EL (cell line): ENCODE measurements around the gene CAMK2B.
"Not testable (repeated sequence)": the region's sequence is repeated elsewhere in the genome, so short reads cannot be mapped to it uniquely, and the experiment has no call there.

Experiments used
- DNase-seq: peaks from one replicate; pipeline ENCODE4 v3.0.0-alpha.2; 2016

The CAMK2B gene

DNA sequence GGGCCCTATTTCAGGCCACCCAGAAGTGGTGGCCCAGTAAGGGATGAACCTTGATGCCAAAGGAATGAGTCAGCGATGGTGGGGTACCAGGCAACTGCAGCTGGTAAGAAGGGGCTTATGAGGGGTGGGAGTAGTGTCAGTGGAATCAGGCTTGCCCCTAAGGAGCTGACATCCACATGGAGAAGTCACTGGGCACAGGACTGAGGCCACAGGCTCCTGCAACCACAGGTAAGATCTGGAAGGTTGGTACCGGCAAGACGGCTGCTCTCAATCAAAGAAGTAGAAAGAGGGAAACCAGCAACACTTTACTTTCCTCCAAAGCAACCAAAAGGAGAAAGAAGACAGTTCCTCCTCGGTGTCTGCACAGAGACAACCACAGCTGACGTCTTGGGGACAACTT lies 138.7 kb downstream of the CAMK2B start:
- no peak for DNase-seq

DNA sequence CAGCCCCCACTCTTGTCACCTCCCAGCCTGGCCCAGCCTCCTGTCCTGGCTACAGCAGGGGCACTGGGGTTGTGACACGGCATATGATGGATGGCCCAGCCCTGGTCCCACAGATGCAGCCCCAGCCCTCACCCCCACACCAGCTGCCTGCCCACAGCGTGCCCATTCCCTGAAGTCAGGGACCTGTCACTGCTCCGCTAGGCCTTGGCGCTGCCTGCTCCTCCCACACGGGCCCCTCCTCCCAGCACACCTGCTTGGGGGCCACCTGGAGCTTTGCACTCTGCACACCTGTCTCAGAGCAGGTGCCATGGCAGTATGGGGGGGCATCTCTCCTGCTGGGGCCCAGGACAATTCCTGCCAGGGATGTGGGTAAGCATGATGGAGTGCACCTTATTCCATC lies 139.7 kb downstream of the CAMK2B start:
- DNase-seq: no peak

DNA sequence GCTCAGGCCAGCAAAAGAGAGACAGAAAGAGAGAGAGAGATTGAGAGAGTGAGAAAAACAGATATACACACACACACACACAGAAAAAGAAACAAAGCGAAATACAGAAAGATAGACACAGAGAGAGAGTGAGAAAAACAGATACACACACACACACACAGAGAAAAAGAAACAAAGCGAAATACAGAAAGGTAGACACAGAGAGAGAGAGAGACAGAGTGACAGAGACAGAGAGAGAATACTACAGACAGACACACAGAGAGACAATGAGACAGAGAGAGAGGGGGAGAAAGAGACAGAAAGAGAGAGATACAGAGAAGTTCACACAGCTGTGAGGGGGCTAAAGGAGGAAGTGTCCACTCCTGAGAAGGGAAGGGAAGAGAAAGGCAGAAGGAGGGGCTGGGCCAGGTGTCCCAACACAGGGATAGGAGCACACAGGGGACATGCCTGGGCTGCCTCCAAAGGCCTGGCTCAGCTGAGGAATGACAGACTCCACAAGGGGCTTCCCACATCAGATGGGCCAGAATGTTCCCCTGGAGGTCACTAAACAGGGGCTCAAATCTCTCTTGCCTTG lies 140.4 kb downstream of the CAMK2B start:
- no peak for DNase-seq

- DNase-seq: peak; percentile 88
Observed at GRCh38 chr7:44184206-44184872, 141.1 kb downstream of the CAMK2B start.

- no peak for DNase-seq
Observed at GRCh38 chr7:44183386-44183785, 142.0 kb downstream of the CAMK2B start.

GRCh38 chr7:44182827-44183226 lies 142.6 kb downstream of the CAMK2B start:
- DNase-seq: no peak

GRCh38 chr7:44180631-44181030 lies 144.8 kb downstream of the CAMK2B start:
- no peak for DNase-seq

GRCh38 chr7:44177570-44178131 lies 147.7 kb downstream of the CAMK2B start:
- peak; percentile 58 for DNase-seq

DNA sequence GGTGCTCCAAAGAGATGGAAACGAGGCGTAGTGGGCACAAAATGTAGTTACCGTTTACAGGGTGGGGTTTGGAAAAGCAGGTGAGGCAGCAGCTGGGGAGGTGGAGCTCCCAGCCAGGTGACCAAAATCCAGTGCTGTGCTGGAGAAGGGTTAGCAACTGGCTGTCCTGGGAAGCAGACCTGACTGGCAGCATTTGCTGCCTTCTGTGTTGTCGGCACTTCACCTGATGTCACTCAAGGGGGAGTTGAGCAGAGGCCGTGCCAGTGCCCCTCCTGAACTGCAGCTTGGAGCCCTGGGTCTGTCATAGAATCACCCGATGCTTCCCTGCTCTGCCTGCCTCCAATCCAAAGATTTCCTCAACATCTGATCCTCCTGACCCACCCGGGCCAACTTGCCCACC lies 148.9 kb downstream of the CAMK2B start:
- DNase-seq: no peak

DNA sequence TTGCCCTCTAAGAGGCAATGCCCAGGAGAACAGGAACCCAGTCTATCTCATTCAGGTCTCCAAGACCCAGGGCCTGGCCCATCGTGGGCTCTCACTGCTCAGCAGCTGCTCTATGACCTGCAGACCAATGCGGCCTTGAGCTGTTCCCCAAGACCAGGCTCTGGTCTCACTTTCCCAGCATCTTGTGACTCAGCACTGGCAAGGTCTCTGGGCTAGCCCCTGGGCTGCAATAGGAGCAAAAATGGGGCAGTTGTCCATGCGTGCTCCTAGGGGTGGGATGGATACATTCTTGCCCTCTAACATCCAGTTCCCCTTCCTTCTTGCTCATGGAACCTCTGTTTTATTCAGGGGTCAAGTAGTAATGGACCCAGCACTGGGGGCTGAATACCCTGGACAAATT lies 149.7 kb downstream of the CAMK2B start:
- DNase-seq: no peak

- DNase-seq: not testable (repeated sequence)
Observed at GRCh38 chr7:44174694-44174948, 150.8 kb downstream of the CAMK2B start.

DNA sequence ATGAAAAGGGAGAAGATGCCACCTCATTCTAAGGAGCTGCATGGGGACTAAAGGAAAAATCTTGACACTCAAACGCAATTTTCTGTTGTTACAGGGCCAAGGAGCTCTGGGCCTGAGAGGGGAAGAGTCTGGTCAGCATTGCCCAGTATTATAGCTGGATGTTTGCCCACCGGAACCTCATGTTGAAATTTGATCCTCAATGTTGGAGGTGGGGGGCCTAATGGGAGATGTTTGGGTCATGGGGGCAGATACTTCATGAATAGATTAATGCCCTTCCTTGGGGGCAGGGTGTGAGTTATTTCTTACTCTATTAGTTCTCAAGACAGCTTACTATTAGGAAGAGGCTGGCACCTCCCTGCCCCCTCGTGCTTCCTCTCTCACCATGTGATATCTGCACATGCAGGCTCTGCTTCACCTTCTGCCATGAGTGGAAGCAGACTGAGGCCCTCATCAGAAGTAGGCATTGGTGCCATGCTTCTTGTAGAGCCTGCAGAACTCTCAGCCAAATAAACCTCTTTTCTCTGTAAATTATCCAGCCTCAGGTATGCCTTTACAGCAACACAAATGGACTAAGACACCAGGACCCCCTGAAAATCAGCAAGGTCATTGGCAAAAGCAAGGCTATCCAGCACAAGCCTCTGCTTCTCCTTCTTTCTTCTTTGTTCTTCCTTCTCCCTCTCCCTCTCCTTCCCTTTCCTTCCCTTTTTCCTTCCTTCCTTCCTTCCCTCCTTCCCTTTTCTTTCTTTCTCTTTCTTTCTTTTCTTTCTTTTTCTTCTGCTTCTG lies 151.3 kb downstream of the CAMK2B start:
- no peak for DNase-seq

GRCh38 chr7:44172803-44173424 lies 152.5 kb downstream of the CAMK2B start:
- DNase-seq: no peak

DNA sequence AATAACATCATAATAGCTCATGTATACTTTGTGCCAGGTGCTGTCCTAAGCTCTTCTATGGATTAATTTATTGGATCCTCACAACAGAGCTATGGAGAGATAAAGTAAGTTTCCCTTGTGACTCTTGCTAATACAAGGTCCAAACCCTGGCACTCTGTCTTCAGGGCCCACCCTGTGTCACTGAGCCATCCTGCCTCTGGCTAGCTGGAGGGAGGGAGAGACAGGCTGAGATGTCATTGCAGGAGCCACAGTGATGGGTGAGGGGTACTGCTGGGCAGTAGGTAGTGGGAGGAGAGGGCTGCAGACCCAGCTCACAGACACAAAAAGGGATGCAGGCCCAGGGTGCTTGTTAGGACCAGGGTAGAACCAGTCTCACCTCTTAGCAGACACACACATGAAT lies 153.0 kb downstream of the CAMK2B start:
- DNase-seq: no peak

DNA sequence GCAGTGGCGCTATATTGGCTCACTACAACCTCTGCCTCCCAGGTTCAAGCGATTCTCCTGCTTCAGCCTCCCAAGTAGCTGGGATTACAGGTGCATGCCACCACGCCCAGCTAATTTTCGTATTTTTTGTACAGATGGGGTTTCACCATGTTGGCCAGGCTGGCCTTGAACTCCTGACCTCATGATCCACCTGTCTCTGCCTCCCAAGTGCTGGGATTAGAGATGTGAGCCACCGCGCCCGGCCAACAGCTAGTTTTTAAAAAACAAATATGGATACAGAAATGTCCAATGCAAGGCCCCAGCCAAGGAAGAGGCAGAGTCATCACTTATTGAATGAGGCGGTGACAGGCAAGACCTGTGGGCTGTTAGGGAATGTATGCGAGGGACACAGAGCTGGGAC lies 153.5 kb downstream of the CAMK2B start:
- DNase-seq: not testable (repeated sequence)

GRCh38 chr7:44167920-44168319 lies 157.5 kb downstream of the CAMK2B start:
- DNase-seq: no peak
